GM21576 (cell line): ENCODE data around the gene DPT.
"Not testable (repeated sequence)": the region's sequence is repeated elsewhere in the genome, so short reads cannot be mapped to it uniquely, and the experiment has no call there.

Experiments
- ATAC-seq: cut with Tn5 transposase; IDR thresholded peaks from one replicate; pipeline ENCODE4 v1.9.1; 2021; ENCODE audit warnings: mild to moderate bottlenecking, moderate library complexity; ENCODE audit not compliant: unreplicated experiment

The DPT gene

DNA sequence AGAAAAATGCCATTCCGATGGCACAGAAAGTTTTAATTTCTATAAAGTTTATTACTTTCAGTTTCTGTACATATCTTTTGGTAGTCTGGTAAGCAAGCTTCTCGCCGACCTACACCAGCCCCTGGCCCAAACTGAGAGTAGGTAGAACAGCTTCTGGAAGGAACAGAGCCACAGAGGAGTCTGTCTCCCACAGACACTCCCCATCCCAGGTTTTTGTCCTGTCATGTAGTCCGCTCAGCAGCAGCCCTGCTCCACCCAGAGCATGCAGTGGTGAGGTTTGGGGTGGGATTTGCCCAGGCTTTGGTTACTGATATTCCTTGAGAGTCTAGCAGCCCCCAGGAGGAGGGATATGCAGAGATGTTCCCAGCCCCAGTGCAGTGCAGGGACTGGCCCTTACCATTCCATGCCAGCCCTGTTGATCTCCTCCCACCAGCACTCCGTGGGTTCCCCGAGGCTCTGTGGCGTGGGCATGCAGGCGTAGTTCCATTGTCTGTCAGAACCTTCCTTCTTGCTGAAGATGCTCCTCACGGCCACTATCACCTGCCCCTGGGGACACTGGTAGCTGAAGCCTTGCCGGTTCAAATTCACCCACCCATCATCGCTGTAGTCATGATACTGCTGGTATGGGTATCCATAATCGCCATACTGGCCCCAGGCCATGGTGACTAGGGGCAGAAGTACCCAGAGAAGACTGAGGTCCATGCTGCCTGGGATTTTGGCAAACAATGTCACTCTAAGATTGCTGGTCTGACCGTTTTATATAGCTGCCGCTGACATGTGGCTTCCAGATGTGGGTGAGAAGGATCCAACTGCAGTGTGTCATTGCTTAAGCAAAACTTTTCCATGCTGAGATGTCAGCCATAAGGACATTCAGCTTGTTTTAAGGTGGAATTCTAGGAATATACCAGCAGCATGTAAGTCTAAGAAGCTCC lies at the start of gene DPT:
TSS of gene DPT (minus strand) at position 734 of the 932 bp plus-strand sequence. CDS start at position 702, 32 bp downstream.
- no peak for ATAC-seq

DNA sequence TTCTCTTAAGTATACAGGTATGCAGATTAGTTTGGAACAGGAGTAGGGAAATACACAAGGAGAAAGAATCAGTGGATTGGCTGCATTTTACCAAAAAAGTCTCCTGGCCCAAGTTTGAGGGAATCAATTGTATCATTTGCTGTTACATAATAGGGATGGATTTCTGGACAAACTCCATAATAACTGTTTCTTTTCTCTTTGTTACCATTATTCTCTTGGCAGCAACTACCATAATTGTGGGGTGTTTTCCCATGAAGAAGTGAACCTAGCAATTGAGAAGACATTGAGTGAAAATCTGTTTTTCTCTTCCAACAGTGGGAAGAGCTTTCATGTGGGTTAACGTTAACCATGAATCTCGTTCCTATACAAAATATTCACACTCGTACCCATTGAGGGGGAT lies 46.4 kb upstream of the DPT start:
- ATAC-seq = no peak

DNA sequence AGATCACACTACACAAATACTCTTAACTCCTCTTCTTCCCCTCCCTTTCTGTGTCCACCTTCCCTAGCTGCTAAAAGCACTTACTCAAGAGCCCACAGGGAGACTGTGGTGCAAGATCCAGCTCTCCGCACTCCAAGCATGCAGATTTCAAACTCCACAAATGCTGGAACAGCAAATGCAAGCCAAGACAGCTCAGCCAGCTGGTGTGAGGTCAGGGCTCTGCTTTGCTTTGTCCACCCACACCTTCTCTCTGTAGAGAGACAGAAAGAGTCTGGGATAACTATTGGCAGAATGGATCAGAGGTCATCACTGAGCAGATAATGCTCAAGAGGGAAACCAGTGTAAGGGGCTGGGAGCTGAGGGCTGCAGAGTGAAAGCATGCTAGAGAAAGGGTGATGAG lies 45.2 kb upstream of the DPT start:
- ATAC-seq = no peak

DNA sequence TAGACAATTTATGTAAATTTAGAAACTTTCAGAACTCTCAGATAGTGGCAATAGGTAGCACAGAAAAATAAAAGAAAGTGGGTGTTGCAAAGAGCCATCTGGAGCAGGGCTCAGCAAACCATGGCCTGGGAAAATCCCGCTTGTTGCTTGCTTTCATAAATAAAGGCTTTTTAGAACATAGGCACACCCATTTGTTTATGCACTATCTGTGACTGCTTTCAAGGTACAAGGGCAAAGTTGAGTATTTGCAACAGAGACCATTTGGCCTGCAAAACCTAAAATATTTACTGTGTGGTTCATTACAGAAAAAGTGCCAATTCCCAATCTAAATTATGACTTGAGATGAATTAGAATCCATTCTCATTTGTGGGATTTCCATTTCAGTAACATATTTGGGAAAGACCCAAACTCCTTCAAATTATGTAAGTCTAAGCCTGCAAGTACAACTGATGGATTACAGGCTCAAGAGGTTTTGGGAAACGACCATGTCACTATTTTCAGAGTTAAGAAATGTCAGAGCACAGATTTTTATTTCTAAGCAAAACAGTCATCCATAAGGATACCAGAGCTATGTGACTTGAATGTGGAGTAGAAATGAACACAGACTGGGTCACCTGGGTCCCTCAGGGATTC lies 43.5 kb upstream of the DPT start:
- no peak for ATAC-seq

DNA sequence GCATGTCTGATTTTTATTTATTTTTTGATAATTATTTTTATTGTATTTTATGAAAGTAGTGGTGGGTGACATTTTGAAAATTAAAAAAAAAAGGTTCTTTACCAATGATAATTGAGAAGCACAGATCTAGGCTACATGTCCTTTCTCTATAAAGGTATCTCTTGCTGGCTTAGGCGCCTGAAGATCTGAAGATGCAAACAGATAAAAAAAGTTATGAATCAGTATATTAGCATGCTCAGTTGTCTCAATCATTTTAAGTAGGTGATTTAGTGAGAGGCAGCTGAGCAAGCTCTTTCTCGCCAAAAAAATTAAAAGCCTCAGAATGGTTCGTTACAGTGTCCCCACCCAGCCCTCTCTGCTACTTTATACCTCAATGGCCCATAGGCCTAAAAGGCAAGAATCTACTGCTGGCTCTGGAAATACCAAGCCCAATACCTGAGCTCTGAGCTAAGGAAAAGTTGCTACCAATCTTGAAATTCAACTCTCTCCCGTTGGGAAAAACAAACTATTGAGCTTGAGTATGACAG lies 42.2 kb upstream of the DPT start:
- ATAC-seq = no peak

DNA sequence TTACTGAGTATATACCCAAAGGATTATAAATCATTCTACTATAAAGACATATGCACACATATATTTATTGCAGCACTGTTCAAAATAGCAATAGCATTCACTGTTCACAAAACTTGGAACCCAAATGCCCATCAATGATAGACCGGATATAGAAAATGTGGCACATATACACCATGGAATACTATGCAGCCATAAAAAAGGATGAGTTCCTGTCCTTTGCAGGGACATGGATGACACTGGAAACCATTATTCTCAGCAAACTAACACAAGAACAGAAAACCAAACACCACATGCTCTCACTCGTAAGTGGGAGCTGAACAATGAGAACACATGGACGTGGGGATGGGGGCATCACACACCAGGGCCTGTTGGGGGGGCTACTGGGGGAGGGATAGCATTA lies 40.9 kb upstream of the DPT start:
- not testable (repeated sequence) for ATAC-seq

DNA sequence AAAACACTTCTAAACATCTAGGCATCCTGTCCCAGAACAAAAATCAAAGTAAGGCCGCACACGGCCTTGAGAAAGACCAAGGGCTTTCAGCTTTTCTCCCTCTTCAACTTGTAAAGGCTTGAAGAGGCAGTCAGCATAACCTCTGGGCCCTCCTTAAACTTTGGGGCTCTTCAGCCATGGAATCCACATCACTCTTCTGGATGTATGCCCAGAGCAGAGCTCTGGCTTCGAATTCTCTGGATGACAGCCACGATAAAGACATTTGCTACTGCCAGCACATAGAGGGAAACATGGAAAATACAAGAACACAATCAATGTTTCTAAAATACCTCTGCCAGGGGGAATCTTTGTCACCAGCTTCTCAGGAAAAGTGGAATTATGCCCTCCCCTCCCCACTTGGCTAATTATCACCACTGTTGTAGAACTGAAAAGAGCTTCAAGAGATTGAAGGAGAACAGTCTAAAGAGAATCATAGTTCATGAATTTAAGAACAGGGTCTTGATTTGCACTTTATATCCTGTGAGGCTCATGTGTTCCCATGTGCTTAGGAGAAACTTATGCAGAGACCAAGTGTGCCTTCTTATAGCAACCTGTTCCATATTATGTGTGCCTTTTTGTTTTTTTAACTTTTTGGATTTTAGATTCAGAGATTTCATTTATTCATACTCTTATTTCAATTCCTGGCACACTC lies 39.0 kb upstream of the DPT start:
- ATAC-seq = no peak

DNA sequence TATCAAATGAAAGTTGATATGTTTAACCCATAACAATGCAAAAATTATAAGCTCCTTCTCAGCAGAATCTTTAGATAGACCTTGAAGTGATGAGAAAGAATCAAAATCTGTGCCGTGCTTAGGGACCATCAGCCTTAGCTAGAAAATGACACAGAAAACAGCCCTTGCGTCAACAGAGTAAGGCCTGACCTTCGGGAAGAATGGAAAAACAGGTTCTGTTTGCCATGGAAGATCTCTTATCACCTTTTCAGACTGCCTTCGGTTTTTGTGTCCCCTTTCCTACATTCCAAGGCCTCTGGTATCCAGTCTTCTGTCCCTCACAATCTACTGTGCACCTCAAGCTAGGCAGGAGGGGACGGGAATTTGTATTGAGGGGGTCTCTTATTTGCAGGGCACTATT lies 37.6 kb upstream of the DPT start:
- ATAC-seq = no peak

DNA sequence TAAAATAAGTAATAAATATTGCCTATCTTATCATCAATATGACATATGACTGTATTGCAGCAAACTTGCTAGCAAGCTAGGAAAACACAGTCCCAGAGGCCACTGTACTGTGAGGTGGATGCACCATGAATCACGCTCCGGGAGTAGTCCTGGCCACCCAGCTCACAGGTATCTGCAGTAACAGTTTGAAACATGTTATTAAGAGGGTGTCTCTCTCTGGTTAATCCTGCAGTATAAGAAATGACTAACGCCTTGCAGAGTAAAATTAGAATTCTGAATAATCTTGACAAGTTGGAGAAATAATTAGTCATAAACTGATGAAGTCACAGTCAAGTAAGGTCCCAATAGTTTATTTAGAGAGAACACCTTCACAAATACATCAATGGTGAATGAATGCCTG lies 34.0 kb upstream of the DPT start:
- ATAC-seq = no peak

DNA sequence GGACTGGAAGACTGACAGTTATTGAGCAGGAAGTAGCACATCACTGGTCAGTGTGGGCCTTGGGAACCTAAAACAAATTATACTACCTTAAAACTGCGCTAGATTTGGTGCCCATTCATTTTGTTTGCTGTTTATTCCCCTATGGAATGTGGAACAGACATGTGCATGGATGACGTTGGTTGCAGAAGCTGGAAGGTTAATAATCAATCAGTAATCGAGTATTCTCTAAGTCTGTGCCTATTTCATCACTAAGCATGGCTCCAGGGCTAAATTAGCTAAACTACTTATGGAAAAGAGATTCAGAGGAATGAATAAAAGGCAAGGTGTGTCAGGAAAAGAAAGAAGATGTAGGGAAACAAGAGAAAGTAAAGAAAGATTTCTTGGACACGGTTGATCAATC lies 33.5 kb upstream of the DPT start:
- ATAC-seq = no peak

DNA sequence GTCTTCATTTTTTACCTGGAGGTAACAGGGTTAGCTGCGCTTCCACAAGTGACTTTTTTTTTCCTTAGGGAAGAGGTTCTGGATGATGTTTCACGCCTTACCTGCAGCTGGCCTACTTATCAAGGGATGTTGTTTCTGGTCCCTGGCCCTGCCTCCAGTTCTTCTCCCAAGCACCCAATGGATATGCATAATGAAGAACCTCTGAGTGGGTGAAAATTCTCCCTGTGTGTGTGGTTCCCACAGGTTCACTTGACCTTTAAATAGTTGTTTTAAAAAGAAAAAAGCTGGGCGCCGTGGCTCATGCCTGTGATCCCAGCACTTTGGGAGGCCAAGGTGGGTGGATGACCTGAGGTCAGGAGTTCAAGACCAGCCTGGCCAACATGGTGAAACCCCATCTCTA lies 31.8 kb upstream of the DPT start:
- ATAC-seq = no peak

DNA sequence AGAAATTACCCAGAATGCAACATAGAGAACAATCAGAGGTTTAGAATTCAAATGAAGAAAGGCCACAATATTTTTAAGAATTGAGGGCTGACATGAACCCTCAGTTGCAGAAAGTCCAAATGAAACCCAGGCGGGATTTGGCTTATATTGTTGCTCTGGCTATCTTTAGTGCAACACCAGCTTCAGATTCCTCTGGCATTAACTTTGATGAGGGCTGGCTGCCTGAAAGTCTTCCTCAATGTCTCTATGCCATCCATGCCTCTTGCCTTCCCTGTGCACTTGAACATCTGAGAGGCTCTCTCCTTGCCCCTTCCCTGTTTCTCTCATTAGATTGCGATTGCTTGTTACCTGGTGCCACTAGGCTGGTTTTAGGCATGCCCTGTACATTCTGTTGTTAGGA lies 31.2 kb upstream of the DPT start:
- ATAC-seq = no peak

DNA sequence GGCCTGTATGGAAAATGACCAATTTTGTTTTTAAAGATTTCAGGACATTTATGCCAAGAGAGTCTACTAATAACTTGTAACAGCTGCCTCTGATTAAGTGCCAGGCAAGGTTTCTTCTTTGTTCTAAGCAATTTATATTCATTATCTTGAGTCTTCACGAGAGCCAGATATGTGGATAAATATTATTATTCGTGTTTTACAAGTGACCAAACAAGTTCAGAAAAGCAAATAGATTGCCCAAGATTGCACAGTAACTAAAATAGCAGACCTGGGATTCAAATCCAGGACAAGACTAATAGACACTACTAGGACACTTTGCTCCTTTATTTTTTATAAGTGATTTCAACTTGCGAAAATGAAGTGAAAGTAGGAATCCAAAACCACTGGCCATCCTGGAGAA lies 30.1 kb upstream of the DPT start:
- ATAC-seq = no peak

DNA sequence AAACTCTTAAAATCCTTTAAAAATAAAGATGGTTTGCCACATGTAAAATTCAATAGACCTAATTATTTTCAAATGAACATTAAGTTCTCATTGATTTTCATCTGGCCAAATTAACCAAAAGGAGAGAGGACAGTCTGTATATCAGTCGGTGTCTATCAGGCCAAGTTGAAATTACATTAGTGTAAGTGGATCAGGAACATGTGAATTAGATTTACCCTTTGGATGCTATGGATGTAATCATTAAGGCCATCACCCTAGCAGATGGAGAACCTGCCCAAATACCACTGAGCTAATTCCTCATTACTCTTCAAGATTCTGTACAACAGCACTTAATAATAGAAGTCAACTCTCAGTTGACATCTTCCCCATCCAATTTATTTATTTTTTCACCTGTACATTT lies 29.5 kb upstream of the DPT start:
- ATAC-seq = no peak

DNA sequence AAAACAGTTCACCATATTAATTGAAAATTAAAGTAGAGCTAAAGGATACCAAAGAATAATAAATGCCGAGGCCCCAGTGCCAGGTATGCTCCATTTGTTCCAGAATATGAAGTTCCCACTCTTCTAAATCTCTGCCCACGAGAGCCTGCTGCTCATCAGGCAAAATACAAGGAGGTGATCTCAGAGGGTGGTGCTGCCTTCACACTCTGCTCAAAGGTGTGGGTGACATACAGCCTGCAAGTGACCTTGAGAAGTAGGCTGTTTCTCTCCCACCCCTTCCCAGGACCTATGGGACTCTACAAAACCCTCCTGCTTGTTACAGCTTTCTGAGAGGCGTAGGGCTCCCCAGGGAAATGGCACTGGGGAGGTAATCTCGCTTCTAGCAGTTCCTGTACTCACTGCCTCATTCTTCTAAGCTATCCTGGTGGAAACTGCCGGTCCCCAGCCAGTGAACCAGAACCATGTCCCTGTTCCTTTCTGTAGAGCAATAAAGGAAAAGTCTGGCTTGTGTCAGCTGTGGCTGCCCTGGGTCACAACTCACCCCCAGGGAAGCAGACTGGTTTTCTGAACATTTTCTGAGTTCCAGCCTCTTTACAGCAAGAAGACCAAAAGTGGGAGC lies 26.9 kb upstream of the DPT start:
- no peak for ATAC-seq

DNA sequence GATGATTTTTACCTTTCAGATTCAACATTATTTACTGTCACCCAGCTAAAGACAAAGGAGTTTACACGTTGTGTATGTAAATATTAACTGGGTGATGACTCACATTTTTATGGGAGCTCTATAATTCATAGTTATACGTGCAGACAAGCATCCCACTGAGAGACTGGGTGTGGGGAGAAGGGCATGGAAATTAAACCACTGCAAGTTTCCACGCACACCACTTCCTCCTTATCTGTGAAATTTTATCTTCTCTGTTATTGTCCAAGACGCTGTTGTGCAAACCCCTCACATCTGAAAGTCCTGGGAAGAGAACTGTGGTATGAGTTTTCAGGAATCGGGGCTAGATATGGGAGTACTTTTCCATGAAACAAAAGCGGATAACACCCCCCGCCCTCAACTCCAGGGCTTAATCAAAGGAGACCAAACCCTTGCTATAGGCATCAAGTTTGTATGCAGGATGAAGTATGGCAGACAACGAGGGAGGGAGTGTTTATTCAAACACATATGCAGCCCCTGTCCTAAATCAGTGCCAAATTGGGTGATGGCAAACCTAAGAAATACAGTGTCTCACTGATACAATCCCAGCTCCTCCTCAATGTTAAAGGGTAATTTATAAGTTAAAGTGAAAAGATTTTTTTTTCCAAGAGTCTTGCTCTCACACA lies 23.3 kb upstream of the DPT start:
- no peak for ATAC-seq

DNA sequence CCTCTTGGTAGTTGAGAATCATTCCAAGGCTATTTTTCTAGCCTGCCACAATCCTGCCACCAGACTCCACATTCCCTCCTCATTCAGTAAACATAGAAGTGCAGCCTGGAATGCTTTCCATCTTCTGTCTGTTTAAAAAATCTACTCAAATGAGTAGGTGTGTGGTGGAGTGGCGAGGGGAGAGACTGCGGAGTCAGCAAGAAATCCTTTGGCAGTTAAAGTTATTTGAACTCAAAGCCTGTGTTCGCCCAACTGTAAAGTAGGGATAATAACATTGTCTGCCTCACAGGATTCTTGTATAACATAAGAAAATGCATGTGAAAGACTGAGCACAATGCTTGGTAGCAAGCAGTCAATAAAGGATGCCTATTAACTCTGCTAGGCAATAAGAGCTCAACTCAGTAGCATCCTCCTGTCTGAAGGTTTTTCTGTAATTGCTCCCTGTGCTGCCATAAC lies 22.2 kb upstream of the DPT start:
- ATAC-seq = no peak

DNA sequence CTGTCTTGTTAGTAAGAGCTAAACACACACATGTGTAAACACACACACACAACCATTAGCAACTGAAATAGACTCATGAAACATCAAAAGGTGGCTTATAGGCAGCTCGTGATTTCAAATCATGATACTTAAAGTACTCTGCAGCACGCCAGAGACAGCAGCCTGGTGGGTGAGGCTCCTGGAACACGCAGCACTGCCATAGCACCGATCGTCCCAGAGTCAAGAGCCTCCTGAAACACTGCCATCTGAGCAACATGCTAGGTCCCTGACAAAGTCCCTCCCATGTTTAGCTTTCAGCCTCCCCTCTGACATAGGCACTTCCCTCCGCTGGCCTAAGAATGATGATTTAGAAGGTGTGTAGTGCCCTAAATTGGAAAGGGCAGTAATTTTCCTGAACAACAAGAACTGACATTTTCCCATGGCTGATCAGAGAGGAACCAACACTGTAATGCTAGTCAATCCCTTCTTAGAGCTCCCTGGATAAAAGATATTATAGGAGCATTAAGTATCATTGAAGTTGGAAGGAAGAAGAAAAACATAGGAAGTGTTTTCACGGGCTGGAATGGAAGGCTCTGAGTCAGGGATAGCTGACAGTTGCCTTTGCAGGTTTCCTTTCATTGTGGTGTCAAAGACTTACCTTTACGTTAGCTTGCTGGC lies 14.1 kb upstream of the DPT start:
- ATAC-seq = no peak

DNA sequence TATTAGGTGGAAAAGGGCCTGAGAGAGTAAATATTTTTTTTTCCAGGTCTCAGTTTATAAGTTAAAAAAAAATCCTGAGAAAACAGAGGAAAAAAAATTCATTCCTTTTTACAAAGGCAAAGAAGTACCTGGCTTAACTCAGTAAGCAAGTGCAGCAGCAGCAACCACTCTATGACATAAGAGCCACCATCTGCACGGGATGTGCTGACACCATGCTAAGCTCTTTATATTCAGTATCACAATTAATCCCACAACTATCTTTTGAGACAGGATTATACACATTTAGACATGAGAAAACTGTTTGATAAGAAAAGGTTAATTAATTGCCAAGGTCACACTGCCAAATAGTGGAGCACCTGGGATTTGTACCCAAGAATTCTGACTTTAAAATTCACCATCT lies 13.4 kb upstream of the DPT start:
- ATAC-seq = no peak

DNA sequence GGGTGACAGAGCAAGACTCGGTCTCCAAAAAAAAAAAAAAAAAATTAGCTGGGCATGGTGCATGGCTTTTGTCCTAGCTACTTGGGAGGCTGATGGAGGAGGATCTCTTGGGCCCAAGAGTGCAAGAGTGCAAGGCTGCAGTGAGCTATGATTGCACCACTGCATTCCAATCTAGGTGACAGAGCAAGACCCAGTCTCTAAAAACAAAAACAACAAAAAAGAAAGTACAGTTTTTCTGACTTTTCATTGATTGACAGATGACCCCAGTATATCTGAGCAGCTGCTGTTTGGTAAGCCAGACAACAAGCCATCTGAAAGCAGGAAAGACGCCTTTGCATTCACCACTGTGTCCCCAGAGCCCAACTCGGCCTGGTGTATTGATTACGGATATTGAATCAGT lies 10.9 kb upstream of the DPT start:
- no peak for ATAC-seq
